Measurements from ENCODE around the gene FOXN3.

The FOXN3 gene

GRCh38 chr14:89325959-89326358 lies 91.1 kb downstream of the FOXN3 start:
- DNase-seq, result no peak

- DNase-seq, result no peak
Observed at GRCh38 chr14:89325299-89325883, 91.6 kb downstream of the FOXN3 start.

- DNase-seq, result no peak
Observed at GRCh38 chr14:89324501-89325298, 92.3 kb downstream of the FOXN3 start.

GRCh38 chr14:89320381-89321000 lies 96.5 kb downstream of the FOXN3 start:
- DNase-seq, result peak; percentile 20

- DNase-seq, result no peak
Observed at GRCh38 chr14:89319687-89320086, 97.3 kb downstream of the FOXN3 start.

- DNase-seq, result no peak
Observed at GRCh38 chr14:89317051-89317691, 99.9 kb downstream of the FOXN3 start.

GRCh38 chr14:89315493-89316470 lies 101.3 kb downstream of the FOXN3 start:
- DNase-seq, result no peak

GRCh38 chr14:89314274-89314673 lies 102.8 kb downstream of the FOXN3 start:
- no peak for DNase-seq

GRCh38 chr14:89312932-89313331 lies 104.1 kb downstream of the FOXN3 start:
- DNase-seq, result no peak

GRCh38 chr14:89310211-89310610 lies 106.8 kb downstream of the FOXN3 start:
- DNase-seq, result no peak

GRCh38 chr14:89309670-89310177 lies 107.3 kb downstream of the FOXN3 start:
- no peak for DNase-seq

GRCh38 chr14:89308232-89308959 lies 108.6 kb downstream of the FOXN3 start:
- peak; percentile 13 for DNase-seq

- DNase-seq, result no peak
Observed at GRCh38 chr14:89307409-89307808, 109.6 kb downstream of the FOXN3 start.

GRCh38 chr14:89304972-89305703 lies 111.9 kb downstream of the FOXN3 start:
- peak; percentile 30 for DNase-seq

GRCh38 chr14:89304561-89304960 lies 112.5 kb downstream of the FOXN3 start:
- DNase-seq, result no peak

- peak; percentile 77 for DNase-seq
Observed at GRCh38 chr14:89303456-89304435, 113.3 kb downstream of the FOXN3 start.

- DNase-seq, result no peak
Observed at GRCh38 chr14:89302396-89302950, 114.6 kb downstream of the FOXN3 start.

GRCh38 chr14:89299587-89299986 lies 117.4 kb downstream of the FOXN3 start:
- no peak for DNase-seq
